AG09309 (cell line): ENCODE measurements around the gene TUBA4B.

ENCODE experiments used
- DNase-seq: peaks from one replicate; pipeline ENCODE4 v3.0.0-alpha.2; 2010; ENCODE audit warnings: low read depth
- H3K4me3 ChIP-seq: 2 replicates; pipeline ENCODE4 v1.5.1; 2011; ENCODE audit warnings: mild to moderate bottlenecking, low read depth, low read length, moderate library complexity; ENCODE audit not compliant: control insufficient read depth
- CTCF ChIP-seq: IDR thresholded peaks from 2 replicates; pipeline ENCODE4 v1.5.1; 2011; ENCODE audit warnings: mild to moderate bottlenecking, low read depth, low read length, inconsistent platforms; ENCODE audit not compliant: insufficient read depth, control insufficient read depth; ENCODE audit errors: missing control alignments

TUBA4B gene

GRCh38 chr2:219277703-219278654 lies 24.9 kb downstream of the TUBA4B start:
- no peak for DNase-seq
- peak; percentile 99 for TF ChIP-seq CTCF
- H3K4me3 ChIP-seq: no peak overlapping the region

GRCh38 chr2:219278655-219279150 lies 25.7 kb downstream of the TUBA4B start:
- no peak for DNase-seq
- H3K4me3 ChIP-seq: peak overlapping the region; percentile 25
- TF ChIP-seq CTCF: no peak

GRCh38 chr2:219279151-219279915 lies 26.3 kb downstream of the TUBA4B start, which contains the start of gene DNAJB2:
Gene DNAJB2, plus strand, starts transcription at chr2:219279366. Its CDS starts 468 bp downstream, at chr2:219279834.
- peak within 1 kb of the TSS; percentile 78 for H3K4me3 ChIP-seq
- TF ChIP-seq CTCF: peak; percentile 26
- peak; percentile 96 for DNase-seq

- no peak for TF ChIP-seq CTCF
- H3K4me3 ChIP-seq: peak overlapping the region; percentile 78
- DNase-seq: no peak
These were observed 27.0 kb downstream of the TUBA4B start for GRCh38 chr2:219279916-219280516.

GRCh38 chr2:219280651-219281050 lies 27.6 kb downstream of the TUBA4B start:
- H3K4me3 ChIP-seq: no peak overlapping the region
- TF ChIP-seq CTCF: no peak
- DNase-seq: no peak

GRCh38 chr2:219281588-219281987 lies 28.5 kb downstream of the TUBA4B start:
- no peak for TF ChIP-seq CTCF
- DNase-seq: no peak

More at GRCh38 chr2:219281588-219281987, 28.5 kb downstream of the TUBA4B start:
- H3K4me3 ChIP-seq: no peak overlapping the region
